EH (cell line): ENCODE data around the gene CNTFR.

Experiments
- DNase-seq: peaks from one replicate; pipeline ENCODE4 v3.0.0-alpha.2; 2015; ENCODE audit warnings: low read depth

The CNTFR gene

GRCh38 chr9:34507556-34507955, 82.0 kb downstream of the CNTFR start:
- DNase-seq = no peak

- DNase-seq = no peak
Observed at GRCh38 chr9:34506623-34507022, 82.9 kb downstream of the CNTFR start.

GRCh38 chr9:34505370-34506120, 84.0 kb downstream of the CNTFR start:
- peak; percentile 8 for DNase-seq

- DNase-seq = peak; percentile 16
Observed at GRCh38 chr9:34503406-34503805, 86.1 kb downstream of the CNTFR start.

GRCh38 chr9:34502891-34503290, 86.6 kb downstream of the CNTFR start:
- no peak for DNase-seq

GRCh38 chr9:34502471-34502870, 87.1 kb downstream of the CNTFR start:
- no peak for DNase-seq

- DNase-seq = peak; percentile 77
Observed at GRCh38 chr9:34501889-34502425, 87.6 kb downstream of the CNTFR start.
